ENCODE measurements around the gene PSMG2.

PSMG2 gene, protein sequence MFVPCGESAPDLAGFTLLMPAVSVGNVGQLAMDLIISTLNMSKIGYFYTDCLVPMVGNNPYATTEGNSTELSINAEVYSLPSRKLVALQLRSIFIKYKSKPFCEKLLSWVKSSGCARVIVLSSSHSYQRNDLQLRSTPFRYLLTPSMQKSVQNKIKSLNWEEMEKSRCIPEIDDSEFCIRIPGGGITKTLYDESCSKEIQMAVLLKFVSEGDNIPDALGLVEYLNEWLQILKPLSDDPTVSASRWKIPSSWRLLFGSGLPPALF

DNA sequence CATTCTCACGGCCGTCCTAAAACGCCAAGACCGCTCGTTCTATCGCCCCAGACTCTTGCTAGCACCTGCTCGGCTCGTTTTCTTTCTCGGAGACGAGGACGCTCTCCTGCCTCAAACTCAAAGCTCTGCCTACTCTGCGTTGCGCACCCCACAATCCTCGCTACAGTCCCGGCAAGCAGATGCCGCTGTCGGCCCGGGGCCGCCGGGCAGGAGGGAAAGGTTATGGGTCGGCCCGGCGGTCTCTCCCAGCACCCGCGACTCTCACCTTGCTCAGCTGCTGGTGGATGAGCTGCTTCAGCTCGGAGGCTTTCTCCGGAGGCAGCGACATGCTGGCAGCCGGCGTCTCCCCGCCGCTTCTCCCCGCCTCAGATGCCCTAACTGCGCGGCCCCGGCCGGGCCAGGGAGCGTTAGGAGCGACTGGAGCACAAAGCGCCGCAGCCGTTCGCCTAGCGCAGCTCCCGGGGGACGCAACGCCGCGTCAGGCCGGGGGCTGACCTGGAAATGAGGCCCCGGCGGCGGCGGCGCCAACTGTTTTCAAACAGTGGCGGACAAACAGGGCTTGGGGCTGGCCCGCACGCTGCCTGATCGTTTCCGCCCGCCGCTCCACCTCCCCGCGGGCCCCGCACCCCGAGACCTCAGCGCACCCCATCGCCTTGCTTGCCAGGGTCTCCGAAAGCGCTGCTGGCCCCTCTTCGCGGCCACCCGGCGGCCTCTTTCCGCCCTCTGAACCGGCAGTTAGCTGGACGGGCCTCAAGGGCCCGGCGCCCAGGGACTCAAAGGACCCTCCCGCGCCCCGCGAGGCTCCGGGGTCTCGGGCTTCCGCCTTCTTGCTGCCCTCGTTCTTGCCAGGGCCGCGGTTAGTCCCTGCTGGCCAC is at the start of gene PSMG2, which contains the start of gene CEP76:
PSMG2 (plus strand) TSS at position 822 of the 875 bp plus-strand sequence. CDS start 66 bp downstream, outside the sequence.
CEP76 (minus strand) TSS at position 503 of the 875 bp plus-strand sequence; CDS start at position 328, 175 bp downstream.
- peak; percentile 58 to 85 for DNase-seq

DNA sequence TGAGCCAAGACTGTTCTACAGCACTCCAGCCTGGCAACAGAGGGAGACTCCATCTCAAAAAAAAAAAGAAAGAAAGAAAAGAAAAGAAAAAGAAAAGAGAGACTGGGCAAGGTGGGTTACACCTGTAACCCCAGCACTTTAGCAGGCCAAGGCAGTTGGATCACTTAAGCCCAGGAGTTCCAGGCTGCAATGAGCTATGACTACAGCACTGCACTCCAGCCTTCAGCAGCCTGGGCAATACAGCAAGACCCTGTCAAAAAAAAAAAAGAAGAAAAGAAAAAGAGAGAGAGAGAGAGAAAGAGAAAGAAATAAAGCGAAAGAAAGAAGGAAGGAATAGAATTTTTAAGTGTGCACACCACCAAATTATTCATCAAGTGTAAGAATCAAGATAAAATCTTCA is 47.9 kb upstream of the PSMG2 start:
- DNase-seq = no peak

DNA sequence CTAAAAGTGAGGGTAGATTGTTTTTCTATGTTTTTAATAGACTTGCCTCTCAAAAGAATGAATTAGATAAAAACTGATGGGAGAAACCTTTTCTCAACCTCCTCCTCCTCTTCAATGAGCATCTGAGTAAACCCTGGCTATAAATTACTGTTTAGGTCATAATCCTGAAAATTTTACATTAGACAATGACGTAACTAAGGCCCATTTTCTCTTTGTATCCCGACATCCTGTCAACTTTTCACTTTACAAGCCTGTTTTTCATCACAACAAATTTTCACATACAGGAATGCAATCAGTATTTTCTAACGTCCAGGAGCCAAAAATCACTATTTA is 46.3 kb upstream of the PSMG2 start:
- no peak for DNase-seq

DNA sequence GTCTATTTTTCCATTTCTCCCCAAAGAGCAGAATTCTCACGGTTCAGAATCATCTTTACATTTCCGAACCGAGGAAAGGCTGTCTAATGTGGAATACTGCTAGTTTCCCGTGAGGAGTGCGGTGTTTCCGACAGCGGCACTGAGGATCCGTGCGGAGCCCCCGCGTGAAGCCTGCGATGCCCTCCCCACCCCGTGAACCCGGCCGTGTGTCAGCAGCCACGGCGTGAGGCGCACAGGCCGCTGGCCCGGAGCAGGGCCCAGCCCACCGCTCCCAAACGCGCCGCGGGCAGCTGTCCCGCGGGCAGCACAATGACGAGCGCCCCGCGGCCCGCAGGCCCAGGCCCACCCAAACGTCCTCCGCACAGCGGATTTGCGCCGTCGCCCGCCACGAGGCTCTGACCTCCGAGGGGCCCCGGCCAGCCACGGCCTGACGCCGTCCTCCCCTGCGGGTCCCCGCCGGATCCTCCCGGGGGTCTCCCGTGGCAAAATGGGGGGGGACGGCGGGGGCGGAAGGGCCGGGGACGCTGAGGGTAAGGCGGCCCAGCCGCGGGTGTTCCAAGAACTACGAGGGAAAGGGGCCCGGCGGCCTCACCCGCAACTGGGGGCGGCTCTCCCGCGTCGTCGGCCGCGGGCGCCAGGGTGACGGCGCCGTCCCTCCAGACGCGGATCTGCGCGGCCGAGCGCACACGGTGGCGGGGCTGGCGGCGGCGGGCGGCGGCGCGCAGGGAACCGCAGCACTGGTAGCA is 45.7 kb upstream of the PSMG2 start:
- peak in 1 of 2 experiments; percentile 47 for DNase-seq

DNA sequence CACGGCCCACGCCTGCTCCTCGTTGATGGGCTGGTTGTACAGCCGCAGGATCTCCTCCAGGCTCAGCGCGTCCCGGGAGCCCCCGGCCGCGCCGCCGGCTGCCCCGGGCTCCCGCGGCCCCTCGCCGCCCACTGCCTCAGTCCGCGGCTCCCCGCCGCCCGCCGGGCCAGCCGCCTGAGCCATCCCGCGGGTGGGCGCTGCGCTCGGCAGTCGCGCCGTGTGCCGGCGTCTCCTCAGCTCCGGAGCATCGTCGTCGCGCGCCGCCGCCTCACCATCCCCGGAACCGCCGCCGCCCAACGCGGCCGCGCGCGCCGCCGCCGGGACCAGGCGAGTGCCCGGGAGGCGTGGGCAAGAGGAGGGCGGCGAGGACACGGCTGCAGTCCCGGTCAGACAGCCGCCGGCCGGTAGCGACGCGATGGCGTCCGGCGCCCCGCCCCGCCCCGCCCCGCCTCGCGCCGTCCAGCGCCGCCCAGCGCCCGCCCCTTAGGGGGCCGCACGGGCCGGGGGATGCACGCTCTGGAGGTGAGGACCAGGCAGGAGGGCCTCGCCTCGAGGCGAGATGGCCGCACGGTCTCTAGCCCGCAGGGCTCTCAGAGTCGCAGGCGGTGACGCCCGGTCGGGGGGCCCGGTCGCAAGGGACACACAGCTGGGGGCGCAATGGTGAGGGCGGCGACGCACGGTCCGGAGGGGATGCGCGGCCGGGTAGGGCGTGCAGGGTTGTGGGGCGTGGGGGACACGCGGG is 45.0 kb upstream of the PSMG2 start, which contains the start of gene SPIRE1:
SPIRE1 (minus strand) TSS at position 424 of the 742 bp plus-strand sequence; CDS start at position 183, 241 bp downstream.
- DNase-seq = peak in 1 of 2 experiments; percentile 74

DNA sequence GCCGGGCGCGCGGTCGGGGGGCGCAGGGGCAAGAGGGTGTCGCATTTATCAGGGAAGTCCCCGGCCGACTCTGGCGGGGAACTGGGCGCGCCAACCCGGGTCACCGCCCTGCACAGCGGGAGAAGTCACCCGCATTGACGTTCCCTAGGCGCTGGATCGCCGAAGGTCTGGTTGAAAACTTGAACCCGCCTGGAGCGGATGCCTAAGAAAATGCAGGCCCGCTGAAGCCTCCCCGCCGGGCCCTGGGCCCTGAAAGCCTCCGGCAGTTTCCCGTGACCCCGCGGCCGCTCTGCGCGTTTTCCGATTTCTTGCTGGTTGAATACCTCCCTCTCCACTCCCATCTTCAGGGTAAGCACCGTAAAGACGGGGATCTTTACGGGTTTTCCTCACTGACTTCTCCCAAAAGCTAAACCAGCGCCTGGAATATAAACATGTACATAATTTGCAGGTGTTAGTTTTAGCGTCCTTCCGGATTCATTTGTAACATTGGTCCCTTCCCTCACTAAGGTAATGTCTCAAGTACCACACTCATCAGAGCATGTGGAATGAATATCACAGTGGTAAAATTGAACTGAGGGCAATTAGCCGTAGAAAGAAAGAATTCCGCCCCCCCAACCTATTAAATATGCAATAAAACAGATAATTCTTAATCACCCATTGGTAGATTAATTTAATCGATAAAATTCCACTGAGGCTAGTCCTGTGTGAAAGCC is 44.3 kb upstream of the PSMG2 start:
- DNase-seq = peak in 1 of 2 experiments; percentile 38

DNA sequence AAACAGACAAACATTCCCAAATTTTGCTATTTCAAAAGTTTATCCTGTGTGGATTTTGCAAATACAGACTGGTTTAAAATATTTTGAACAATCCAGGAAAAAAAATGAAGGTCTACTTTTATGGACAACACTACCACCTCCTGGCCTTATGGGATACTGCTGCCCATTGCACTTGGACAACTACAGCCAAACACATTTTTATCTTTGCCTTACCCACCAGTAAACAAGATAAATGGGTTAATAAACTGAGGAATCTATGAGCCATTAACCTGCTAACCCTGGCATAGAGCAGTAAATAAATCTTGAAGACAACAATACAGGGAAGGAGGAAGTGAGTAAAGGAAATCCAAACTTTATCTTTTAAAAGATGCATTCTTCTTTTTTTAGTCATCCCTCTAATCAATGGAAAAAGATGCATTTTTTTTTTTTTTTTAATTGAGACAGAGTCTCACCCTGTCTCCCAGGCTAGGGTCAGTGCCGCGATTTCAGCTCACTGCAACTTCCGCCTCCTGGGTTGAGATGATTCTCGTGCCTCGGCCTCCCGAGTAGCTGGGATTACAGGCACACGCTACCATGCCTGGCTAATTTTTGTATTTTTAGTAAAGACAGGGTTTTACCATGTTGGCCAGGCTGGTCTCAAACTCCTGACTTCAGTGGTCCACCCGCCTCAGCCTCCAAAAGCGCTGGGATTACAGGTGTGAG is 42.8 kb upstream of the PSMG2 start:
- DNase-seq = peak; percentile 56 to 65

DNA sequence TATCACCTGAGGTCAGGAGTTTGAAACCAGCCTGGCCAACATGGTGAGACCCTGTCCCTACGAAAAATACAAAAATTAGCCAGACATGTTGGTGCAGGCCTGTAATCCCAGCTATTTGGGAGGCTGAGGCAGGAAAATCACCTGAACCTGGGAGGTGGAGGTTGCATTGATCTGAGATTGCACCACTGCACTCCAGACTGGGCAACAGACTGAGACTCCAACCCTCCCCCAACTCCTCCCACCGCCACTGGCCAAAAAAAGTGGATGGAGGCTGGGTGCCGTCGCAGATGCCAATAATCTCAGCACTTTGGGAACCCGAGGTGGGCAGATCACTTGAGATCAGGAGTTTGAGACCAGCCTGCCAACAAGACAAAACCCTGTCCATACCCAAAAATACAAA is 34.8 kb upstream of the PSMG2 start:
- no peak for DNase-seq

DNA sequence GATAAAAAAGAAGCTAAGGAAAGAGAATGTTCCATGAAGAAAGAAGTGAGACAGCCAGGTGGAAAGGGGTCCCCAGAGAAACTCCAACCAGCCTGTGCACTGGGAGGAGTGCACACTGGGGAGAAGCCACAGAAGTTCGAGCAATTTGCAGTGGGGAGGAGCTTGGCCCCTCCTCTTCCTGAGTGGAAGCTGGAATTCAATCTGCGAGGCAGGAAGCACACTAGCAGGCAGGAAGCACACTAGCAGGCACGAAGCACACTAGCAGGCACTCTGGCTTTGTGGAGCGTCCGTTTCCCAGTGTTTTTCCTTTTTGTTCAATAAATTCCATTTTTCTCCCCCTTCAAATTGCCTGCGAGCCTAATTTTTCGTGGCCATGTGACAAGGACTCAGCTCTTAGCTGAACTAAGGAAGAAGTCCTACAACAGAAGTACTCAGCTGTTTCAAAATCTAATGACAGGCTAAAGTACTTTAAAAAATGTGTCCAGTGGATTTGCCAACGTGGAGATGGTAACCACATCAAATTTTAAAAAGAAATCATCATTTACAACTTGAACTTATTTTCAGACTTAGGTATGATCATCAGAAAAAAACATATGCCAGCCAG is 23.6 kb upstream of the PSMG2 start:
- DNase-seq = no peak

DNA sequence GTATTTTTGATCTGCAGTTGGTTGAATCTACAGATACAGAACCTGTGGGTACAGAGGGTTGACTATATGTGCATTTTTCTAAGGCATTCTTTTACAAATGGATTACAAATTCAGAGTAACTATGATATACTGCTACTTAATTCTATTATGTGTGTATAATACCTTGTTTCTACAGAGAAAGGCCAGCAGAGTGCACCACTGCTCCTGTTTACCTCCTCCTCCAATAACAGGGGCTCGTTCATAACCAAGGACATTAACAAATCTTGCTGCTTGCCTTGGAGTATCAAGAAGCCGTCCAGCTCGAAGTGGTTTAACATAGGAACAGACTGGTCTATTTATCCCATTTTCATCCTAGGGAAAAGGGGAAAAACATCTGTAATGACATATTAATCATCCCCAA is 16.7 kb upstream of the PSMG2 start:
- no peak for DNase-seq

DNA sequence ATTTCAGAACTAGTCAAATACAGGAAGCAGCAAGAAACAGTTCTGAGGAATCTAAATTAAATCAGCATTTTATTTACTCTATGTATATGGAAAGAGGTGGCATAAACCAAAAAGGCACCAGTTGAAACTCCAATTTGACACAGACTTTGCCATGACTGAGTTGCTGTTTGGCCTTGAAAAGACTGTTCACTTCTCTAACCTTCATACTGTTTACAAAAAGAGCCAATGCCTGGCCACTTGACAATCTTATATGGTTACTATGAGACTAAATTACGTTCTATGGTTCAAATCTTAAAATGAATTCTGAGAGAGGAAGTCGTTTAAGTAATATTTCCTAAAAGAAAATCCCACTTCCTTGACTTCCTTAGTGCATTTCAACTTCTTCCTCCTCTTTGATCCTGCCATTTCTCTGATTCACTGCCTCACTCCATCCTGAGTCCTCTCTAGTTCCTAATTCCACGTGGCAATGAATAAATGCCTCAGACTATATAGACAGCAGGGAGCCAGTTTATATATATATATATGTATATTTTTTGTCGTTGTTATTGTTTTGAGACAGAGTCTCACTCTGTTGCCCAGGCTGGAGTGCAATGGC is 13.5 kb upstream of the PSMG2 start:
- DNase-seq = no peak

DNA sequence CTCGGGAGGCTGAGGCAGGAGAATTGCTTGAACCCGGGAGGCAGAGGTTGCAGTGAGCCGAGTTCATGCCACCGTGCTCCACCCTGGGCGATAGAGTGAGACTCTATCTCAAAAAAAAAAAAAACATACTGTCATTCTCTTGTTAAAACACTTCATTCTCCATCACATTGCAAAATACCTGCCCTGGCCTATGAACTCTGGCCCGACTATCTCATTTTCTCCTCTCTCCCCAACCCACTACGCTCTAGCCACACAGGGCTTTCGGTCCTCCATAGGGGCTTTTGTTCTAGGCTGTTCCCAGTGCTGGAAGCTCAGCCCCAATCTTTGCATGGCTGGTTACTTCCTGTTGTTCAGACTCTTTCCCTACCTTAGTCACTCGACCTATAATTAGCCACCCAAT is 10.6 kb upstream of the PSMG2 start:
- DNase-seq = no peak

DNA sequence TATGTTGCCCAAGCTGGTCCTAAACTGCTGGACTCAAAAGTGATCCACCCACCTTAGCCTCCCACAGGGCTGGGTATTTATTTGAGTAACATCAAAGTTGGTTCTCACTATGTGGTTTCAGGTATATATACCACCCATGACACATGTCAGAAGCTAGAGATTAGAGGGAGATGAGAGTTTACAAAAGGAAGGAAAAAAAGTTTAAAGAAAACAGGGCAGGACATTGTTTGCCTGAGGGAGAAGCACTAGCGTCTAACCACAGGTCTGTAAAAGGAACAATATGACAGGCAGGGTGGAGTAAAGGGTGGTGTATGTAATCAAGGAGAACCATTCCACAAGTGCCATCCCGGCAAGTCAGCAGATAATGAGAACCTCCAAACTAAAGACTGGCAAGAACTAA is 8.8 kb upstream of the PSMG2 start:
- no peak for DNase-seq

DNA sequence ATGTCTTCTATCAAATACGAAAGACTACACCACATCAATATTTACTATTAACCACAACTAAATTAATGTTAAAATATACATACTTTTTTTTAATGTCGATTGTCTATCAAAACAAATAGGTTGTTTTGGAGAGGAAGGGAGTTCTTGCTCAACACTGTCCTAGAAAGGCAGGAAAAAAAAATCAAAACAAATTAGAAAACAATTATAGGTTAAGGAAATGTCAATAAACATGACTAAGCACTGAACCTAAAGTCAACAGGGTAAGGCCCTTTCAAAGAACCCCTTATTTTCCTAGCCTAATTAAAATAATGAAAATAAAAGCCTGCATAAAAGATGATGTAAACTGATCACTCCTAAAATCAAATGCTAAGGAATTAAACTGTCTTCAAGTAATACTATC is 3.1 kb upstream of the PSMG2 start:
- no peak for DNase-seq

DNA sequence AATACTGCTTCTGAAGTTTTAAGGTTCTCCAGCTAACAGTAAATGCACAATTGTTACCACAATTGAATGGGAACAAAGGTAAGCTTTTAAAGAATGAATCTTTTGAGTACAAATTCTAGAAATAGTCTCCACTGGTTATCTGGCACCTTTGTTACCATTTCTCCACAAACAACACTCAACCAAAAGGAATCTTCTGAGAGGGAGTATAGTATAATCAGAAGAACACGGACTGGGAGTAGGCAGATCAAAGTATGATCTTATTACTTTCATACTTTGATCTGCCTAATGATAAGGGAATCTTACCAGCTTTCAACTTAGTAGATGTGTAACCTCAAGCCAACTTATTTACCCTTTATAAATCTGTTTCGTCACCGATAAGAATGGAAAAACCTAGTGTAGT is 1.7 kb upstream of the PSMG2 start:
- DNase-seq = no peak

DNA sequence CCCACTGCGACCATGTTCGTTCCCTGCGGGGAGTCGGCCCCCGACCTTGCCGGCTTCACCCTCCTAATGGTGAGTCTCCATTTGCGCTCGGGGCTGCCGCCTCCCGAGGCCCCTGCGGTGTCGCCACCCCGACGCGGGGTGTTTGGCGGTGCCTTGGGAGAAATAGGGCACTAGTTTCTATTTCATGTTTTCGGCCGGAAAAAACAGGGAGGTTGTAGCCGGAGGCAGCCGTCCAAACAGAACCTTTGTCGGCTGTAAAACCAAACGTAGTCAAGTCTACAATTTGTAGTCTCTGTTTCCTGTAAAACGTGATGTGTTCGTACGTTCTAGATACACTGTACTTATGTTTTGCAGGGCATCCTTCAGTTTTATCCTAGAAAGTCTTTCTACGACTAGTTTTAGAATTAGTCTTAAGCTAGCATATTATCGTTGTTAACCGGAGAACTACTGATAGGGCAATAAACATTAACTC is 290 bp downstream of the PSMG2 start:
- no peak for DNase-seq

DNA sequence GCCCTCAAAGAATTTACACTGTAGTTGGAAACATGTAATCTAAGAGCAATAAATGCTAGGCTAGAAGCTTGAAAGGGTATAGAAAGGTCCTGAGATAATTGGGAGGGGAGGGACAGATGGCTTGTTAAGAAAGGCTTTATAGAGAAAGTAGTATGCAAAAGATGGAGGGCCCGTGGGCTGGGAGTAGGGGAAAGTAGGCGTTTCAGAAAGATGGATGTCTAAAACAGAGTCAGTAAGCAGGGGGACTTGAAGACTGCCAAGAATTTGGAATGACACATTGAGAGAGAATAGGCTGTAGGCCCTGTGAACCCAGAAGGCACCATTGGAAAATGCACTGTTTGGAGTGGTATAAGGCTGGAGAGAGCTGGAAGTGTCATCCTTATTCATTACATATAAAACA is 822 bp downstream of the PSMG2 start:
- peak in 1 of 2 experiments; percentile 2 for DNase-seq

DNA sequence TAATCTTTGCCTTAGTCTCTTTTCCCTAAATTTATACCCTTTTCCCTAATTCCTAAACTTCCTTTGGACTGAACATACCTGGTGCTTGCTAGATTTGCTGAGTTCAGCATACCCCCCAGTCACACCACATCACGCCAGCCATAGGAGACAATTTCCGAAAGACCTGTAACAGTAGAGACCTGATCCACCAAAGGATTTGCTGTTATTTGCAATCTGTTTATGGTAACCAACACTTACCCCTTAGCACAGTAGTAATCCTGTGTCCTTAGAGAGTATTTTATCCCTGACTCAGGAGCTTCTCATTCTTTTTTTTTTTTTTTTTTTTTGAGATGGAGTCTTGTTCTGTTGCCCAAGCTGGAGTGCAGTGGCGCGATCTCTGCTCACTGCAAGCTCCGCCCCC is 8.6 kb downstream of the PSMG2 start:
- no peak for DNase-seq

DNA sequence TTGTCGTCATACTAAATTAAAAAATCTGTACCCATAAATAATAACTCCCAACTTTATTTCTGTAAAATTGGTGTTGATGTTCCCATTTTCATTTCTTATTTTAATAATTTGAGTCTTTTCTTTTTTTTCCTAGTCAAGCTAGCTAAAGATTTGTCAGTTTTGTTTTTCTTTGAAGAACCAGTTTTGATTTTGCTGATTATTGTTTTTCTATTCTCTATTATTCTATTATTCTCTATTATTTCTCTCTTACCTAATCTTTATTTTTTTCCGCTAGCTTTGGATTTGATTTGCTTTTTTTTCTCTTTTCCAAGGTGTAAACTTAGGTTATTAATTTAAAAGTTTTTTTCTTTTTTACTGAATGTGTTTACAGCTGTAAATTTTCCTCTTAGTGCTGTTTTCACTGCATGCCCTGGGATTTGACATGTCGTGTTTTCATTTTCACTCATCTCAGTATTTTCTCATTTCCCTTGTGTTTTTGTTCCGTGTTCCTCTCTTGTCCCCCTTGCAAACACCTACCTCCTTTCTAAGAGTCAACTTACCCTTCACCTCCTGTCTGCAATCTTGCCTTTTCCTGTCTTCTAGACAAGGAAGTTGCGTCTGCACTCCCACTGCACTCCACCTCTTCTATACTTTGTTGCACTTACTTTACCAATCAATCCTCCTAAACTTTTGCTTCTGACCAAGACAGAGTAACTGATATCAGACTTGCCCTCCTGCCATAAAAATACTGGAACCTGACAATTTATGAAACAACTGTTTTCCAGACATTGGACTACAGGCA is 18.8 kb downstream of the PSMG2 start:
- DNase-seq = no peak

Measured in NCI-H446 (cell line).